ENCODE measurements around the gene ZAR1.
"Not testable (repeated sequence)": the region's sequence is repeated elsewhere in the genome, so short reads cannot be mapped to it uniquely, and the experiment has no call there.

The ZAR1 gene

GRCh38 chr4:48490012-48490679, at the start of gene ZAR1:
TSS of gene ZAR1 (plus strand) at chr4:48490252. CDS start at chr4:48490292, 40 bp downstream.
- TF ChIP-seq CTCF (IDR thresholded peaks at IDR 0.05): no peak
- no peak for DNase-seq (ENCODE audit: low spot score)
- Histone ChIP-seq H3K4me3 (peak within 1 kb of the TSS; percentile 72), H3K27ac (no peak within 1 kb of the TSS)

- not testable (repeated sequence) for H3K27ac ChIP-seq; H3K4me3 ChIP-seq; DNase-seq (ENCODE audit: low spot score)
Observed at GRCh38 chr4:48440914-48441313, 49.1 kb upstream of the ZAR1 start.

GRCh38 chr4:48445704-48446103, 44.3 kb upstream of the ZAR1 start:
- DNase-seq (ENCODE audit: low spot score): no peak

GRCh38 chr4:48446642-48447041, 43.4 kb upstream of the ZAR1 start:
- no peak overlapping the region for H3K27ac ChIP-seq
- no peak for DNase-seq (ENCODE audit: low spot score)
- no peak for TF ChIP-seq CTCF (IDR thresholded peaks at IDR 0.05)
- no peak overlapping the region for H3K4me3 ChIP-seq

More at GRCh38 chr4:48445704-48446103, 44.3 kb upstream of the ZAR1 start:
- peak; percentile 46 for TF ChIP-seq CTCF (IDR thresholded peaks at IDR 0.05)
- H3K27ac ChIP-seq: no peak overlapping the region
- no peak overlapping the region for H3K4me3 ChIP-seq

GRCh38 chr4:48449151-48449550, 40.9 kb upstream of the ZAR1 start:
- Histone ChIP-seq H3K4me3 (no peak overlapping the region), H3K27ac (no peak overlapping the region)
- no peak for TF ChIP-seq CTCF (IDR thresholded peaks at IDR 0.05)
- no peak for DNase-seq (ENCODE audit: low spot score)

GRCh38 chr4:48450740-48451139, 39.3 kb upstream of the ZAR1 start:
- Histone ChIP-seq H3K4me3 (no peak overlapping the region), H3K27ac (no peak overlapping the region)
- DNase-seq (ENCODE audit: low spot score): no peak
- no peak for TF ChIP-seq CTCF (IDR thresholded peaks at IDR 0.05)

- not testable (repeated sequence) for H3K27ac ChIP-seq; H3K4me3 ChIP-seq; DNase-seq (ENCODE audit: low spot score)
Observed at GRCh38 chr4:48451656-48452055, 38.4 kb upstream of the ZAR1 start.

GRCh38 chr4:48454591-48454990, 35.5 kb upstream of the ZAR1 start:
- H3K27ac ChIP-seq: no peak overlapping the region
- H3K4me3 ChIP-seq: no peak overlapping the region
- no peak for DNase-seq (ENCODE audit: low spot score)
- no peak for TF ChIP-seq CTCF (IDR thresholded peaks at IDR 0.05)
